GM12878 (cell line): ENCODE data around the gene UTP3. TPM values are rescaled to one million over a fixed set of nuclear protein-coding genes. Genes with fewer than 3 reads are reported as not detected.

Experiments
- ATAC-seq: fragments of 200-7000 bp; cut with Tn5 transposase; 3 replicates; pipeline ENCODE4 v1.9.1; 2020; ENCODE audit warnings: mild to moderate bottlenecking, moderate library complexity
- BruUV-seq: library from RNA; stranded (reverse); fragments of 400-500 nt; replicated peaks from 2 replicates; lab custom pipeline; 2021; lab: Mats Ljungman, UMichigan
- CTCF ChIA-PET: fragments of 300-600 bp; sonication (Branson Sonifier 250); formaldehyde crosslinking; extraction: SDS; loops from one replicate; lab custom pipeline; 2021; ENCODE audit warnings: inconsistent platforms; lab: Yijun Ruan, JAX
- POLR2A ChIA-PET: fragments of 350-600 bp; formaldehyde crosslinking; extraction: SDS; loops from one replicate; lab custom pipeline; 2021; ENCODE audit warnings: inconsistent platforms; lab: Charles Lee
- RAD21 ChIA-PET: fragments of 300-600 bp; sonication (Branson Sonifier 250); formaldehyde crosslinking; loops from one replicate; lab custom pipeline; 2023; ENCODE audit warnings: antibody characterized with exemption; ENCODE audit not compliant: unreplicated experiment; lab: Charles Lee
- SMC1A ChIA-PET: fragments of 300-600 bp; sonication (Branson Sonifier 250); formaldehyde crosslinking; loops from one replicate; lab custom pipeline; 2023; ENCODE audit not compliant: unreplicated experiment, uncharacterized antibody; lab: Charles Lee
- DNase-seq: peaks from one replicate; pipeline ENCODE4 v3.0.0-alpha.2; 2011; ENCODE audit warnings: low read depth, low spot score
- FAIRE-seq: peaks from 3 replicates; lab custom pipeline; 2011; peaks lifted over from hg19 to GRCh38; lab: Jason Lieb, UNC
- H2AFZ ChIP-seq: 2 replicates; pipeline ENCODE4 v1.6.0; 2011; ENCODE audit warnings: low read depth, low read length, control low read depth; ENCODE audit not compliant: control insufficient read depth
- H3K27ac ChIP-seq: 2 replicates; pipeline ENCODE4 v1.5.1; 2011; ENCODE audit warnings: control low read depth; ENCODE audit not compliant: control insufficient read depth, insufficient read depth
- H3K27me3 ChIP-seq, 2 experiments: replicated peaks in 1 of 2; 2 replicates each; pipeline versions ENCODE4 v1.6.0 to v1.6.1; 2011; ENCODE audit warnings: low read length in 1 of 2; ENCODE audit not compliant: control insufficient read depth in 2 of 2, insufficient read depth in 2 of 2
- H3K36me3 ChIP-seq, 2 experiments: 2 replicates each; pipeline ENCODE4 v1.5.1; 2011; ENCODE audit warnings: low read length in 1 of 2; ENCODE audit not compliant: control insufficient read depth in 2 of 2, insufficient read depth in 2 of 2
- H3K4me1 ChIP-seq: 2 replicates; pipeline ENCODE4 v1.6.1; 2011; ENCODE audit warnings: mild to moderate bottlenecking, low read length, moderate library complexity, mixed read lengths; ENCODE audit not compliant: control insufficient read depth, insufficient read depth
- H3K4me2 ChIP-seq: 2 replicates; pipeline ENCODE4 v1.6.0; 2011; ENCODE audit warnings: control low read depth; ENCODE audit not compliant: control insufficient read depth, insufficient read depth
- H3K4me3 ChIP-seq: fragments of 200-600 bp; sonication (generic); 2 replicates; pipeline ENCODE4 v1.5.1; 2016
- H3K79me2 ChIP-seq: 2 replicates; pipeline ENCODE4 v1.6.0; 2011; ENCODE audit warnings: low read length; ENCODE audit not compliant: control insufficient read depth, insufficient read depth
- H3K9ac ChIP-seq: 2 replicates; pipeline ENCODE4 v1.8.0; 2011; ENCODE audit warnings: low read length, control low read depth, mixed read lengths; ENCODE audit not compliant: control insufficient read depth, insufficient read depth
- H3K9me3 ChIP-seq: replicated peaks from 3 replicates; pipeline ENCODE4 v1.5.1; 2011; ENCODE audit warnings: mild to moderate bottlenecking, low read length; ENCODE audit not compliant: control insufficient read depth, insufficient read depth
- H4K20me1 ChIP-seq: 2 replicates; pipeline ENCODE4 v1.6.0; 2011; ENCODE audit not compliant: control insufficient read depth, insufficient read depth
- BHLHE40 ChIP-seq, 2 experiments: fragments of 450-650 bp in 1 of 2; IDR thresholded peaks; 2 replicates each; pipeline ENCODE4 v1.6.1; 2011 to 2017; ENCODE audit warnings: low read depth in 2 of 2, borderline replicate concordance in 1 of 2, improper control_type of control experiment in 1 of 2, low read length in 1 of 2, mild to moderate bottlenecking in 1 of 2
- CBFB ChIP-seq: IDR thresholded peaks from 2 replicates; pipeline ENCODE4 v1.6.1; 2016; ENCODE audit warnings: antibody characterized with exemption, low read depth
- CREB1 ChIP-seq: IDR thresholded peaks from 2 replicates; pipeline ENCODE4 v1.6.1; 2012; ENCODE audit warnings: low read depth, mild to moderate bottlenecking, inconsistent platforms
- FOS ChIP-seq: IDR thresholded peaks from 3 replicates; pipeline ENCODE4 v1.6.1; 2011; ENCODE audit warnings: borderline replicate concordance; ENCODE audit not compliant: insufficient read length; ENCODE audit errors: extremely low read depth
- GABPA ChIP-seq: IDR thresholded peaks from 2 replicates; pipeline ENCODE4 v1.6.1; 2014; ENCODE audit warnings: antibody characterized with exemption, low read depth, mild to moderate bottlenecking, inconsistent platforms
- HDAC6 ChIP-seq: fragments of 200-600 bp; sonication (generic); IDR thresholded peaks from one replicate; pipeline ENCODE4 v1.8.0; 2017; ENCODE audit warnings: antibody characterized with exemption; ENCODE audit not compliant: unreplicated experiment
- KDM1A ChIP-seq: fragments of 200-600 bp; sonication (generic); IDR thresholded peaks from 2 replicates; pipeline ENCODE4 v1.6.1; 2016; ENCODE audit warnings: borderline replicate concordance
- MXI1 ChIP-seq: fragments of 150-350 bp; IDR thresholded peaks from 2 replicates; pipeline ENCODE4 v1.6.1; 2011; ENCODE audit warnings: low read depth, mild to moderate bottlenecking, inconsistent platforms, low read length, improper control_type of control experiment
- MYC ChIP-seq: IDR thresholded peaks from 2 replicates; pipeline ENCODE4 v1.6.1; 2011; ENCODE audit warnings: mild to moderate bottlenecking, low read length, moderate library complexity, inconsistent platforms; ENCODE audit not compliant: insufficient read depth, insufficient replicate concordance, insufficient read length, severe bottlenecking
- PML ChIP-seq: IDR thresholded peaks from 2 replicates; pipeline ENCODE4 v1.6.1; 2012; ENCODE audit warnings: low read length, inconsistent platforms
- POLR2AphosphoS5 ChIP-seq: IDR thresholded peaks from 2 replicates; pipeline ENCODE4 v1.6.1; 2011; ENCODE audit warnings: mild to moderate bottlenecking, low read length, inconsistent platforms
- RUNX3 ChIP-seq: IDR thresholded peaks from 2 replicates; pipeline ENCODE4 v1.6.1; 2012; ENCODE audit warnings: low read length, inconsistent platforms
- SMARCA5 ChIP-seq: fragments of 450-650 bp; IDR thresholded peaks from 2 replicates; pipeline ENCODE4 v1.6.1; 2017; ENCODE audit warnings: mild to moderate bottlenecking
- SPI1 ChIP-seq: IDR thresholded peaks from 2 replicates; pipeline ENCODE4 v1.6.1; 2011; ENCODE audit warnings: low read depth, mild to moderate bottlenecking, low read length, moderate library complexity, borderline replicate concordance; ENCODE audit not compliant: insufficient read depth
- TAF1 ChIP-seq: IDR thresholded peaks from 2 replicates; pipeline ENCODE4 v1.6.1; 2011; ENCODE audit warnings: mild to moderate bottlenecking, low read depth, low read length, borderline replicate concordance
- WGBS: methylation state at CpG from one replicate; pipeline ENCODE4 v1.1.6; 2016; ENCODE audit warnings: low lambda C conversion rate; ENCODE audit not compliant: insufficient replicate concordance, insufficient coverage; ENCODE audit errors: missing lambda C conversion rate; 5-methylcytosine and 5-hydroxymethylcytosine counted together
- in situ Hi-C: fragments of 300-500 bp; cut with MboI; formaldehyde crosslinking; loops from 9 replicates; pipeline ENCODE4 v1.14.3; 2018; ENCODE audit warnings: mixed read lengths
- intact Hi-C: fragments of 100-400 bp; cut with micrococcal nuclease; formaldehyde crosslinking; loops from one replicate; pipeline ENCODE4 v1.14.2; 2022; ENCODE audit not compliant: unreplicated experiment
- polyA plus RNA-seq, 11 experiments: library from polyadenylated mRNA; depleted of rRNA in 4 of 11; unstranded in 6 of 11; stranded (reverse) in 5 of 11; fragments of >200 nt; fragmentation: Nextera tagmentation in 4 of 11; fragmentation: Illumina TruSeq in 1 of 11; extraction: Ambion mirVana in 4 of 11; extraction: Trizol in 1 of 11; gene quantifications; 1 replicate in 1 of 11; 2 replicates in 10 of 11; pipeline versions ENCODE4 v1.2.1 to v1.2.3, GENCODE V29; 2011 to 2016; ENCODE audit warnings: inconsistent platforms in 2 of 11, missing spikeins in 2 of 11, low read depth in 1 of 11
- total RNA-seq, 4 experiments: library from RNA; depleted of rRNA in 3 of 4; stranded (reverse); fragments of >200 nt in 3 of 4; fragmentation: Illumina TruSeq in 1 of 4; extraction: Trizol in 1 of 4; gene quantifications; 2 replicates each; pipeline versions ENCODE4 v1.2.1 to v1.2.3, GENCODE V29; 2013 to 2021
- TF ChIP-seq, protein P1 (sequence below): IDR thresholded peaks from 2 replicates; pipeline ENCODE4 v1.6.1; 2011; ENCODE audit warnings: borderline replicate concordance, low read depth, mild to moderate bottlenecking, moderate library complexity, low read length; ENCODE audit not compliant: insufficient read depth, poor library complexity, severe bottlenecking
- TF ChIP-seq, protein P2 (sequence below): IDR thresholded peaks from 2 replicates; pipeline ENCODE4 v1.6.1; 2012; ENCODE audit warnings: mild to moderate bottlenecking, low read depth, low read length

UTP3 gene
- total and polyA plus RNA-seq, 10 of the 15 experiments (the other 5 are each of a cell fraction or from before 2014, with no cell fraction given), result 15.8 to 60.7 (median 22.5) TPM

DNA sequence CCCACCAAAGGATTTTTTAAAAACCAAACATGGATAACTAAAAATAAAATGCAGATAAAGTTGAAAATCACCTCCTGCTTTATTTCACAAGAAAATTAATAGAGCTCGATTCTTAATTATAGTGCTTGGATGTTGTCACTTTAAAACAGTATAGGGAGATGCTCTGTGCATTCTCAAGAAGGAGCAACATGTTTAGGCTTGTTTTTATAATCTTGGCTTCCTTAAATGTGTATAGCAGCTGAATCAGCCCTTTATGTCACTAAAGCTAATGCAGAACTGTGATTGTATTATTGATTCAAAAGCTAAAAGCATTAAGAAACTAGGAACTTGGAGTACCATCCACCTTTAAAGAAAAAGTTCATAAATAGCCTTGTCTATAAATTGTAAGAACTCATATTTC is 12.9 kb downstream of the UTP3 start:
- RAD21 ChIA-PET, result interaction anchor here (1.0 to 7.1 kb wide), 4 partner anchors 11 to 72 kb away, joined by 3 to 71 read pairs (median 8); partner anchors contain the start of gene UTP3
- Histone ChIP-seq H3K79me2 (peaks cover 2% of the 10 kb centered on the region; the same call in 1 of the 2 replicates), H2AFZ (no peak overlapping the region), H3K4me2 (no peak overlapping the region)
- no TSS peak for BruUV-seq
- TF ChIP-seq, protein P1, sequence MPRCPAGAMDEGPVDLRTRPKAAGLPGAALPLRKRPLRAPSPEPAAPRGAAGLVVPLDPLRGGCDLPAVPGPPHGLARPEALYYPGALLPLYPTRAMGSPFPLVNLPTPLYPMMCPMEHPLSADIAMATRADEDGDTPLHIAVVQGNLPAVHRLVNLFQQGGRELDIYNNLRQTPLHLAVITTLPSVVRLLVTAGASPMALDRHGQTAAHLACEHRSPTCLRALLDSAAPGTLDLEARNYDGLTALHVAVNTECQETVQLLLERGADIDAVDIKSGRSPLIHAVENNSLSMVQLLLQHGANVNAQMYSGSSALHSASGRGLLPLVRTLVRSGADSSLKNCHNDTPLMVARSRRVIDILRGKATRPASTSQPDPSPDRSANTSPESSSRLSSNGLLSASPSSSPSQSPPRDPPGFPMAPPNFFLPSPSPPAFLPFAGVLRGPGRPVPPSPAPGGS, result no peak
- TF ChIP-seq RUNX3 (no peak), CBFB (no peak), GABPA (no peak), SPI1 (no peak), HDAC6 (no peak), PML (no peak), CREB1 (no peak), TAF1 (no peak), SMARCA5 (no peak), KDM1A (no peak), POLR2AphosphoS5 (no peak), FOS (no peak), MXI1 (no peak), BHLHE40 (IDR thresholded peaks at IDR 0.05; ENCODE audit: borderline replicate concordance in 1 of 2, low read depth in 2 of 2, low read length in 1 of 2) (no peak), MYC (no peak)
- TF ChIP-seq, protein P2, sequence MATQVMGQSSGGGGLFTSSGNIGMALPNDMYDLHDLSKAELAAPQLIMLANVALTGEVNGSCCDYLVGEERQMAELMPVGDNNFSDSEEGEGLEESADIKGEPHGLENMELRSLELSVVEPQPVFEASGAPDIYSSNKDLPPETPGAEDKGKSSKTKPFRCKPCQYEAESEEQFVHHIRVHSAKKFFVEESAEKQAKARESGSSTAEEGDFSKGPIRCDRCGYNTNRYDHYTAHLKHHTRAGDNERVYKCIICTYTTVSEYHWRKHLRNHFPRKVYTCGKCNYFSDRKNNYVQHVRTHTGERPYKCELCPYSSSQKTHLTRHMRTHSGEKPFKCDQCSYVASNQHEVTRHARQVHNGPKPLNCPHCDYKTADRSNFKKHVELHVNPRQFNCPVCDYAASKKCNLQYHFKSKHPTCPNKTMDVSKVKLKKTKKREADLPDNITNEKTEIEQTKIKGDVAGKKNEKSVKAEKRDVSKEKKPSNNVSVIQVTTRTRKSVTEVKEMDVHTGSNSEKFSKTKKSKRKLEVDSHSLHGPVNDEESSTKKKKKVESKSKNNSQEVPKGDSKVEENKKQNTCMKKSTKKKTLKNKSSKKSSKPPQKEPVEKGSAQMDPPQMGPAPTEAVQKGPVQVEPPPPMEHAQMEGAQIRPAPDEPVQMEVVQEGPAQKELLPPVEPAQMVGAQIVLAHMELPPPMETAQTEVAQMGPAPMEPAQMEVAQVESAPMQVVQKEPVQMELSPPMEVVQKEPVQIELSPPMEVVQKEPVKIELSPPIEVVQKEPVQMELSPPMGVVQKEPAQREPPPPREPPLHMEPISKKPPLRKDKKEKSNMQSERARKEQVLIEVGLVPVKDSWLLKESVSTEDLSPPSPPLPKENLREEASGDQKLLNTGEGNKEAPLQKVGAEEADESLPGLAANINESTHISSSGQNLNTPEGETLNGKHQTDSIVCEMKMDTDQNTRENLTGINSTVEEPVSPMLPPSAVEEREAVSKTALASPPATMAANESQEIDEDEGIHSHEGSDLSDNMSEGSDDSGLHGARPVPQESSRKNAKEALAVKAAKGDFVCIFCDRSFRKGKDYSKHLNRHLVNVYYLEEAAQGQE, result no peak
- TF ChIP-seq, all 136 proteins: peak for 0
- H3K4me1 ChIP-seq, result no peaks in the 10 kb centered on the region; the same call in 1 of the 2 replicates
- no peaks in the 10 kb centered on the region for H3K36me3 ChIP-seq
- POLR2A ChIA-PET, result interaction anchor here (7.8 kb wide), 1 partner anchor 12 kb away, joined by 52 read pairs; the partner anchor contains the start of gene UTP3
- no peak overlapping the region for H3K9ac ChIP-seq
- ATAC-seq, result no peak
- SMC1A ChIA-PET, result interaction anchor here (0.7 to 2.2 kb wide), 5 partner anchors 10 to 34 kb away, joined by 3 to 13 read pairs (median 4); partner anchors contain the start of gene UTP3
- no peak overlapping the region for H3K27ac ChIP-seq
- H3K27me3 ChIP-seq, result no peaks in the 10 kb centered on the region
- intact Hi-C loops, result no loop called here
- H3K4me3 ChIP-seq, result no peak overlapping the region
- no peaks in the 10 kb centered on the region for H4K20me1 ChIP-seq
- CTCF ChIA-PET, result interaction anchor here (0.7 to 2.5 kb wide), 4 partner anchors 9 to 18 kb away, joined by 3 to 13 read pairs (median 3); partner anchors contain the start of gene UTP3
- H3K9me3 ChIP-seq, result no peaks in the 10 kb centered on the region
- DNase-seq, result no peak
- no peak for FAIRE-seq
- 96% methylated on average over 1 of the region's 1 CpG for WGBS
- in situ Hi-C loops, result no loop called here
